ENCODE results near the gene EFHC1. TPM values are rescaled to one million over a fixed set of nuclear protein-coding genes. Genes with fewer than 3 reads are reported as not detected.

The EFHC1 gene
- total RNA-seq, 1 experiment from 2014 or later: 15.5 TPM

DNA sequence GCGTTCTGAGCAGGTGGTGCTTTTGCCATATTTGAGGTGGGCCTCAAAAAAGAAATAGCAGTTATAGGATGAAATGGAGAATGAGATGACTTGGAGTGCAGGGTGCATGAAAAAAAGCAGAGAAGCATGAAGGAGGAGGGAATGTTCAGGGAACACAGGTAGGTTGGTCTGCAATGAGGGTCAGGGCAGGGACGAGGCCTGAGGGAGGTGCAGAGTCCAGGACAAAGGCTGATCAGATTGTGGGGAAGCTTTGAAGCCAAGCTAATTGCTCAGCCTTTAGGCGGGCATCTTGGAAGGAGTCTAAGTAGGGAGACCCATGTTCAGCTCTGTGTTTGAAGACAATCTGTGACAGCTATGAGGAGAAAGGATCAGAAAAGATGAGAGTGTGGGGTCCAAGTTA is 144.7 kb downstream of the EFHC1 start (continued):
- TF ChIP-seq, protein P1, sequence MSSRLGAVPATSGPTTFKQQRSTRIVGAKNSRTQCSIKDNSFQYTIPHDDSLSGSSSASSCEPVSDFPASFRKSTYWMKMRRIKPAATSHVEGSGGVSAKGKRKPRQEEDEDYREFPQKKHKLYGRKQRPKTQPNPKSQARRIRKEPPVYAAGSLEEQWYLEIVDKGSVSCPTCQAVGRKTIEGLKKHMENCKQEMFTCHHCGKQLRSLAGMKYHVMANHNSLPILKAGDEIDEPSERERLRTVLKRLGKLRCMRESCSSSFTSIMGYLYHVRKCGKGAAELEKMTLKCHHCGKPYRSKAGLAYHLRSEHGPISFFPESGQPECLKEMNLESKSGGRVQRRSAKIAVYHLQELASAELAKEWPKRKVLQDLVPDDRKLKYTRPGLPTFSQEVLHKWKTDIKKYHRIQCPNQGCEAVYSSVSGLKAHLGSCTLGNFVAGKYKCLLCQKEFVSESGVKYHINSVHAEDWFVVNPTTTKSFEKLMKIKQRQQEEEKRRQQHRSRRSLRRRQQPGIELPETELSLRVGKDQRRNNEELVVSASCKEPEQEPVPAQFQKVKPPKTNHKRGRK (CRISPR knock-in tag; IDR thresholded peaks at IDR 0.05; ENCODE audit: borderline replicate concordance): no peak
- TF ChIP-seq, protein P2, sequence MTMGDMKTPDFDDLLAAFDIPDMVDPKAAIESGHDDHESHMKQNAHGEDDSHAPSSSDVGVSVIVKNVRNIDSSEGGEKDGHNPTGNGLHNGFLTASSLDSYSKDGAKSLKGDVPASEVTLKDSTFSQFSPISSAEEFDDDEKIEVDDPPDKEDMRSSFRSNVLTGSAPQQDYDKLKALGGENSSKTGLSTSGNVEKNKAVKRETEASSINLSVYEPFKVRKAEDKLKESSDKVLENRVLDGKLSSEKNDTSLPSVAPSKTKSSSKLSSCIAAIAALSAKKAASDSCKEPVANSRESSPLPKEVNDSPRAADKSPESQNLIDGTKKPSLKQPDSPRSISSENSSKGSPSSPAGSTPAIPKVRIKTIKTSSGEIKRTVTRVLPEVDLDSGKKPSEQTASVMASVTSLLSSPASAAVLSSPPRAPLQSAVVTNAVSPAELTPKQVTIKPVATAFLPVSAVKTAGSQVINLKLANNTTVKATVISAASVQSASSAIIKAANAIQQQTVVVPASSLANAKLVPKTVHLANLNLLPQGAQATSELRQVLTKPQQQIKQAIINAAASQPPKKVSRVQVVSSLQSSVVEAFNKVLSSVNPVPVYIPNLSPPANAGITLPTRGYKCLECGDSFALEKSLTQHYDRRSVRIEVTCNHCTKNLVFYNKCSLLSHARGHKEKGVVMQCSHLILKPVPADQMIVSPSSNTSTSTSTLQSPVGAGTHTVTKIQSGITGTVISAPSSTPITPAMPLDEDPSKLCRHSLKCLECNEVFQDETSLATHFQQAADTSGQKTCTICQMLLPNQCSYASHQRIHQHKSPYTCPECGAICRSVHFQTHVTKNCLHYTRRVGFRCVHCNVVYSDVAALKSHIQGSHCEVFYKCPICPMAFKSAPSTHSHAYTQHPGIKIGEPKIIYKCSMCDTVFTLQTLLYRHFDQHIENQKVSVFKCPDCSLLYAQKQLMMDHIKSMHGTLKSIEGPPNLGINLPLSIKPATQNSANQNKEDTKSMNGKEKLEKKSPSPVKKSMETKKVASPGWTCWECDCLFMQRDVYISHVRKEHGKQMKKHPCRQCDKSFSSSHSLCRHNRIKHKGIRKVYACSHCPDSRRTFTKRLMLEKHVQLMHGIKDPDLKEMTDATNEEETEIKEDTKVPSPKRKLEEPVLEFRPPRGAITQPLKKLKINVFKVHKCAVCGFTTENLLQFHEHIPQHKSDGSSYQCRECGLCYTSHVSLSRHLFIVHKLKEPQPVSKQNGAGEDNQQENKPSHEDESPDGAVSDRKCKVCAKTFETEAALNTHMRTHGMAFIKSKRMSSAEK (CRISPR knock-in tag; IDR thresholded peaks at IDR 0.05; ENCODE audit: borderline replicate concordance): no peak
- TF ChIP-seq, protein P3, sequence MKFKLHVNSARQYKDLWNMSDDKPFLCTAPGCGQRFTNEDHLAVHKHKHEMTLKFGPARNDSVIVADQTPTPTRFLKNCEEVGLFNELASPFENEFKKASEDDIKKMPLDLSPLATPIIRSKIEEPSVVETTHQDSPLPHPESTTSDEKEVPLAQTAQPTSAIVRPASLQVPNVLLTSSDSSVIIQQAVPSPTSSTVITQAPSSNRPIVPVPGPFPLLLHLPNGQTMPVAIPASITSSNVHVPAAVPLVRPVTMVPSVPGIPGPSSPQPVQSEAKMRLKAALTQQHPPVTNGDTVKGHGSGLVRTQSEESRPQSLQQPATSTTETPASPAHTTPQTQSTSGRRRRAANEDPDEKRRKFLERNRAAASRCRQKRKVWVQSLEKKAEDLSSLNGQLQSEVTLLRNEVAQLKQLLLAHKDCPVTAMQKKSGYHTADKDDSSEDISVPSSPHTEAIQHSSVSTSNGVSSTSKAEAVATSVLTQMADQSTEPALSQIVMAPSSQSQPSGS (CRISPR knock-in tag; IDR thresholded peaks at IDR 0.05; ENCODE audit: borderline replicate concordance, low read depth): no peak
- TF ChIP-seq, protein P4, sequence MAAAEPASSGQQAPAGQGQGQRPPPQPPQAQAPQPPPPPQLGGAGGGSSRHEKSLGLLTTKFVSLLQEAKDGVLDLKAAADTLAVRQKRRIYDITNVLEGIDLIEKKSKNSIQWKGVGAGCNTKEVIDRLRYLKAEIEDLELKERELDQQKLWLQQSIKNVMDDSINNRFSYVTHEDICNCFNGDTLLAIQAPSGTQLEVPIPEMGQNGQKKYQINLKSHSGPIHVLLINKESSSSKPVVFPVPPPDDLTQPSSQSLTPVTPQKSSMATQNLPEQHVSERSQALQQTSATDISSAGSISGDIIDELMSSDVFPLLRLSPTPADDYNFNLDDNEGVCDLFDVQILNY (CRISPR knock-in tag; IDR thresholded peaks at IDR 0.05): no peak
- TF ChIP-seq, protein P5, sequence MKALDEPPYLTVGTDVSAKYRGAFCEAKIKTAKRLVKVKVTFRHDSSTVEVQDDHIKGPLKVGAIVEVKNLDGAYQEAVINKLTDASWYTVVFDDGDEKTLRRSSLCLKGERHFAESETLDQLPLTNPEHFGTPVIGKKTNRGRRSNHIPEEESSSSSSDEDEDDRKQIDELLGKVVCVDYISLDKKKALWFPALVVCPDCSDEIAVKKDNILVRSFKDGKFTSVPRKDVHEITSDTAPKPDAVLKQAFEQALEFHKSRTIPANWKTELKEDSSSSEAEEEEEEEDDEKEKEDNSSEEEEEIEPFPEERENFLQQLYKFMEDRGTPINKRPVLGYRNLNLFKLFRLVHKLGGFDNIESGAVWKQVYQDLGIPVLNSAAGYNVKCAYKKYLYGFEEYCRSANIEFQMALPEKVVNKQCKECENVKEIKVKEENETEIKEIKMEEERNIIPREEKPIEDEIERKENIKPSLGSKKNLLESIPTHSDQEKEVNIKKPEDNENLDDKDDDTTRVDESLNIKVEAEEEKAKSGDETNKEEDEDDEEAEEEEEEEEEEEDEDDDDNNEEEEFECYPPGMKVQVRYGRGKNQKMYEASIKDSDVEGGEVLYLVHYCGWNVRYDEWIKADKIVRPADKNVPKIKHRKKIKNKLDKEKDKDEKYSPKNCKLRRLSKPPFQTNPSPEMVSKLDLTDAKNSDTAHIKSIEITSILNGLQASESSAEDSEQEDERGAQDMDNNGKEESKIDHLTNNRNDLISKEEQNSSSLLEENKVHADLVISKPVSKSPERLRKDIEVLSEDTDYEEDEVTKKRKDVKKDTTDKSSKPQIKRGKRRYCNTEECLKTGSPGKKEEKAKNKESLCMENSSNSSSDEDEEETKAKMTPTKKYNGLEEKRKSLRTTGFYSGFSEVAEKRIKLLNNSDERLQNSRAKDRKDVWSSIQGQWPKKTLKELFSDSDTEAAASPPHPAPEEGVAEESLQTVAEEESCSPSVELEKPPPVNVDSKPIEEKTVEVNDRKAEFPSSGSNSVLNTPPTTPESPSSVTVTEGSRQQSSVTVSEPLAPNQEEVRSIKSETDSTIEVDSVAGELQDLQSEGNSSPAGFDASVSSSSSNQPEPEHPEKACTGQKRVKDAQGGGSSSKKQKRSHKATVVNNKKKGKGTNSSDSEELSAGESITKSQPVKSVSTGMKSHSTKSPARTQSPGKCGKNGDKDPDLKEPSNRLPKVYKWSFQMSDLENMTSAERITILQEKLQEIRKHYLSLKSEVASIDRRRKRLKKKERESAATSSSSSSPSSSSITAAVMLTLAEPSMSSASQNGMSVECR (CRISPR knock-in tag; IDR thresholded peaks at IDR 0.05; ENCODE audit: borderline replicate concordance): no peak
- TF ChIP-seq NFE2L1 (CRISPR knock-in tag; IDR thresholded peaks at IDR 0.05): no peak
- TF ChIP-seq, protein P6, sequence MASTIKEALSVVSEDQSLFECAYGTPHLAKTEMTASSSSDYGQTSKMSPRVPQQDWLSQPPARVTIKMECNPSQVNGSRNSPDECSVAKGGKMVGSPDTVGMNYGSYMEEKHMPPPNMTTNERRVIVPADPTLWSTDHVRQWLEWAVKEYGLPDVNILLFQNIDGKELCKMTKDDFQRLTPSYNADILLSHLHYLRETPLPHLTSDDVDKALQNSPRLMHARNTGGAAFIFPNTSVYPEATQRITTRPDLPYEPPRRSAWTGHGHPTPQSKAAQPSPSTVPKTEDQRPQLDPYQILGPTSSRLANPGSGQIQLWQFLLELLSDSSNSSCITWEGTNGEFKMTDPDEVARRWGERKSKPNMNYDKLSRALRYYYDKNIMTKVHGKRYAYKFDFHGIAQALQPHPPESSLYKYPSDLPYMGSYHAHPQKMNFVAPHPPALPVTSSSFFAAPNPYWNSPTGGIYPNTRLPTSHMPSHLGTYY (CRISPR knock-in tag; IDR thresholded peaks at IDR 0.05): no peak
- TF ChIP-seq HMGA2 (CRISPR knock-in tag; IDR thresholded peaks at IDR 0.05): no peak
- TF ChIP-seq, protein P7, sequence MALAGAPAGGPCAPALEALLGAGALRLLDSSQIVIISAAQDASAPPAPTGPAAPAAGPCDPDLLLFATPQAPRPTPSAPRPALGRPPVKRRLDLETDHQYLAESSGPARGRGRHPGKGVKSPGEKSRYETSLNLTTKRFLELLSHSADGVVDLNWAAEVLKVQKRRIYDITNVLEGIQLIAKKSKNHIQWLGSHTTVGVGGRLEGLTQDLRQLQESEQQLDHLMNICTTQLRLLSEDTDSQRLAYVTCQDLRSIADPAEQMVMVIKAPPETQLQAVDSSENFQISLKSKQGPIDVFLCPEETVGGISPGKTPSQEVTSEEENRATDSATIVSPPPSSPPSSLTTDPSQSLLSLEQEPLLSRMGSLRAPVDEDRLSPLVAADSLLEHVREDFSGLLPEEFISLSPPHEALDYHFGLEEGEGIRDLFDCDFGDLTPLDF (CRISPR knock-in tag; IDR thresholded peaks at IDR 0.05): no peak

DNA sequence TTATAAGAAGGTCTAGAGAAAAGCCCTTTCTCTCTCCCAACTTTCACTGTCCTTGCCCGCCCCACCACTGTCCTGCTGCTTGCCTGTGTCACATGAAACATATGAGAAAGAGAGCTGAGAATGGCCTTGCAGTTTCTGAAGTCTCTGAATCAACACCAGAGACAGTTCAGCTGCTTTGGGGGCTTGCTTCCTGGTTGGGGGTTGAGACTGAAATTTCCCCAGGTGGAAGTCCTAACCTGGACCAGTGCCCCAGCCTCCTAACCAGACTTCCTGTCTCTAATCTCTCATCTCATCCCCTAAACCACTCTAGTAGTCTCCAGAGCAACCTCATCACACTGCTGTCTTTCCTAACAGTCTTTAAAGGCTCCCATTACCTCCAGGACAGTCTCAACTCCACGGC is 146.1 kb downstream of the EFHC1 start:
- peaks cover 58% of the 10 kb centered on the region for H3K4me1 Mint-ChIP-seq
- no peaks in the 10 kb centered on the region for H3K27me3 Mint-ChIP-seq (ENCODE audit: low read depth)
- TF ChIP-seq FOXP1 (CRISPR knock-in tag; IDR thresholded peaks at IDR 0.05; ENCODE audit: borderline replicate concordance) (no peak), ZNF317 (CRISPR knock-in tag; IDR thresholded peaks at IDR 0.05; ENCODE audit: borderline replicate concordance, low read depth) (no peak)
- TF ChIP-seq, protein P6 (CRISPR knock-in tag; IDR thresholded peaks at IDR 0.05): no peak
- TF ChIP-seq, protein P8, sequence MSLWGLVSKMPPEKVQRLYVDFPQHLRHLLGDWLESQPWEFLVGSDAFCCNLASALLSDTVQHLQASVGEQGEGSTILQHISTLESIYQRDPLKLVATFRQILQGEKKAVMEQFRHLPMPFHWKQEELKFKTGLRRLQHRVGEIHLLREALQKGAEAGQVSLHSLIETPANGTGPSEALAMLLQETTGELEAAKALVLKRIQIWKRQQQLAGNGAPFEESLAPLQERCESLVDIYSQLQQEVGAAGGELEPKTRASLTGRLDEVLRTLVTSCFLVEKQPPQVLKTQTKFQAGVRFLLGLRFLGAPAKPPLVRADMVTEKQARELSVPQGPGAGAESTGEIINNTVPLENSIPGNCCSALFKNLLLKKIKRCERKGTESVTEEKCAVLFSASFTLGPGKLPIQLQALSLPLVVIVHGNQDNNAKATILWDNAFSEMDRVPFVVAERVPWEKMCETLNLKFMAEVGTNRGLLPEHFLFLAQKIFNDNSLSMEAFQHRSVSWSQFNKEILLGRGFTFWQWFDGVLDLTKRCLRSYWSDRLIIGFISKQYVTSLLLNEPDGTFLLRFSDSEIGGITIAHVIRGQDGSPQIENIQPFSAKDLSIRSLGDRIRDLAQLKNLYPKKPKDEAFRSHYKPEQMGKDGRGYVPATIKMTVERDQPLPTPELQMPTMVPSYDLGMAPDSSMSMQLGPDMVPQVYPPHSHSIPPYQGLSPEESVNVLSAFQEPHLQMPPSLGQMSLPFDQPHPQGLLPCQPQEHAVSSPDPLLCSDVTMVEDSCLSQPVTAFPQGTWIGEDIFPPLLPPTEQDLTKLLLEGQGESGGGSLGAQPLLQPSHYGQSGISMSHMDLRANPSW (CRISPR knock-in tag; conservative IDR thresholded peaks at IDR 0.05; ENCODE audit: low read depth): no peak
- TF ChIP-seq, protein P9, sequence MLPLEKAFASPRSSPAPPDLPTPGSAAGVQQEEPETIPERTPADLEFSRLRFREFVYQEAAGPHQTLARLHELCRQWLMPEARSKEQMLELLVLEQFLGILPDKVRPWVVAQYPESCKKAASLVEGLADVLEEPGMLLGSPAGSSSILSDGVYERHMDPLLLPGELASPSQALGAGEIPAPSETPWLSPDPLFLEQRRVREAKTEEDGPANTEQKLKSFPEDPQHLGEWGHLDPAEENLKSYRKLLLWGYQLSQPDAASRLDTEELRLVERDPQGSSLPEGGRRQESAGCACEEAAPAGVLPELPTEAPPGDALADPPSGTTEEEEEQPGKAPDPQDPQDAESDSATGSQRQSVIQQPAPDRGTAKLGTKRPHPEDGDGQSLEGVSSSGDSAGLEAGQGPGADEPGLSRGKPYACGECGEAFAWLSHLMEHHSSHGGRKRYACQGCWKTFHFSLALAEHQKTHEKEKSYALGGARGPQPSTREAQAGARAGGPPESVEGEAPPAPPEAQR (CRISPR knock-in tag; IDR thresholded peaks at IDR 0.05): no peak

More for the DNA sequence above, 146.1 kb downstream of the EFHC1 start:
- H3K4me3 Mint-ChIP-seq: no peak overlapping the region
- ChIA-PET CTCF (interaction anchor here (0.8 to 1.6 kb wide), 2 partner anchors 10 to 32 kb away, joined by 4 to 8 read pairs; partner anchors contain the start of gene TRAM2), POLR2A (no interaction called here)
- DNase-seq (ENCODE audit: low spot score): no peak
- H3K36me3 Mint-ChIP-seq: no peaks in the 10 kb centered on the region
- H3K9me3 Mint-ChIP-seq: no peaks in the 10 kb centered on the region
- no peak overlapping the region for H3K27ac Mint-ChIP-seq
- ATAC-seq: no peak

All from WTC11 (cell line).